Mononuclear cell (primary cell): ENCODE results near the gene DDIT3. TPM values are rescaled to one million over a fixed set of nuclear protein-coding genes. Genes with fewer than 3 reads are reported as not detected.

Experiments
- H3K27me3 ChIP-seq: 2 replicates; pipeline ENCODE4 v1.6.0; 2011; ENCODE audit warnings: low read length, control low read depth; ENCODE audit not compliant: insufficient read depth
- H3K4me1 ChIP-seq: 2 replicates; pipeline ENCODE4 v1.5.1; 2011; ENCODE audit warnings: mild to moderate bottlenecking, low read length, control low read depth; ENCODE audit not compliant: insufficient read depth
- H3K4me3 ChIP-seq: 2 replicates; pipeline ENCODE4 v1.5.1; 2011; ENCODE audit warnings: mild to moderate bottlenecking, low read length, moderate library complexity
- H3K9me3 ChIP-seq: 2 replicates; pipeline ENCODE4 v1.5.1; 2011; ENCODE audit warnings: low read depth, mild to moderate bottlenecking, control low read depth, low read length
- total RNA-seq: library from RNA; depleted of rRNA; stranded (reverse); fragments of >200 nt; gene quantifications from one replicate; pipeline ENCODE4 v1.2.3, GENCODE V29; 2012

The DDIT3 gene
- total RNA-seq, 1 donor, result 130 TPM

- no peak overlapping the region for H3K4me3 ChIP-seq
- peaks cover 42% of the 10 kb centered on the region for H3K4me1 ChIP-seq
- no peaks in the 10 kb centered on the region for H3K27me3 ChIP-seq
- no peaks in the 10 kb centered on the region for H3K9me3 ChIP-seq
Measured at GRCh38 chr12:57467212-57467874, 53.0 kb downstream of the DDIT3 start.

Other genes with a start within 250 kb of the DDIT3 start
- gene R3HDM2, start 89.5 kb downstream of the DDIT3 start, total RNA-seq, result 31.3 TPM
- 0.10 TPM for gene INHBC, start 85.7 kb downstream of the DDIT3 start, total RNA-seq
- gene INHBE, start 65.2 kb downstream of the DDIT3 start, total RNA-seq, result not detected
- 0.10 TPM for gene GLI1, start 60.7 kb downstream of the DDIT3 start, total RNA-seq
- 77.6 TPM for gene ARHGAP9, start 40.6 kb downstream of the DDIT3 start, total RNA-seq
- 90.3 TPM for gene MARS1, start 32.4 kb downstream of the DDIT3 start, total RNA-seq
- gene MBD6, start 2.3 kb upstream of the DDIT3 start, total RNA-seq, result 10.6 TPM
- 52.2 TPM for gene DCTN2, start 26.7 kb upstream of the DDIT3 start, total RNA-seq
- gene KIF5A, start 29.5 kb upstream of the DDIT3 start, total RNA-seq, result 0.21 TPM
- gene PIP4K2C, start 70.7 kb upstream of the DDIT3 start, total RNA-seq, result 26.0 TPM
- gene DTX3, start 84.3 kb upstream of the DDIT3 start, total RNA-seq, result 12.6 TPM
- gene ARHGEF25, start 90.9 kb upstream of the DDIT3 start, total RNA-seq, result 0.31 TPM
- gene B4GALNT1, start 112.7 kb upstream of the DDIT3 start, total RNA-seq, result under 0.01 TPM
- gene OS9, start 173.6 kb upstream of the DDIT3 start, total RNA-seq, result 166 TPM
- 7.6 TPM for gene AGAP2, start 218.2 kb upstream of the DDIT3 start, total RNA-seq
- 7.9 TPM for gene TSPAN31, start 224.5 kb upstream of the DDIT3 start, total RNA-seq
- 9.2 TPM for gene CDK4, start 231.8 kb upstream of the DDIT3 start, total RNA-seq
- gene MARCHF9, start 234.6 kb upstream of the DDIT3 start, total RNA-seq, result 13.9 TPM
- 1.3 TPM for gene CYP27B1, start 246.6 kb upstream of the DDIT3 start, total RNA-seq